CD4-positive, alpha-beta T cell treated with Interleukin-4 for 4 hours (primary cell): ENCODE results near the gene GNB5.
"Not testable (repeated sequence)": the region's sequence is repeated elsewhere in the genome, so short reads cannot be mapped to it uniquely, and the experiment has no call there.

ENCODE experiments used
- DNase-seq: peaks from one replicate; pipeline ENCODE4 v3.0.0-alpha.2; 2020

GNB5 gene

DNA sequence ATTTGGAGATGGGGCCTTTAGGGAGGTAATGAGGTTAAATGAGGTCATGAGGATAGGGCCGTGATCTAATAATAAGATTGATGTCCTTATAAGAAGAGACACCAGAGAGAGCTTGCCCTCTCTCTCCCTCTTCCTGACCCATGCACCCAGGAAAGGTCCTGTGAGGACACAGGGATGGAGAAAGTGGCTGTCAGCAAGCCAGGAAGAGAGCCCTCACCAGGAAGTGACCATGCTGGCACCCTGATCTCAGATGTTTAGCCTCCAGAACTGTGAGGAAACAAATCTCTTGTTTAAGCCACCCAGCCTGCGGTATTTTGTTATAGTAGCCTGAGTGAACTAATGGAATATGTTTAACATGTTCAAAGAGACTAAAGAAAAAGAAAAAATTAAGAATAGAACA, 15.3 kb upstream of the GNB5 start:
- DNase-seq, result no peak

DNA sequence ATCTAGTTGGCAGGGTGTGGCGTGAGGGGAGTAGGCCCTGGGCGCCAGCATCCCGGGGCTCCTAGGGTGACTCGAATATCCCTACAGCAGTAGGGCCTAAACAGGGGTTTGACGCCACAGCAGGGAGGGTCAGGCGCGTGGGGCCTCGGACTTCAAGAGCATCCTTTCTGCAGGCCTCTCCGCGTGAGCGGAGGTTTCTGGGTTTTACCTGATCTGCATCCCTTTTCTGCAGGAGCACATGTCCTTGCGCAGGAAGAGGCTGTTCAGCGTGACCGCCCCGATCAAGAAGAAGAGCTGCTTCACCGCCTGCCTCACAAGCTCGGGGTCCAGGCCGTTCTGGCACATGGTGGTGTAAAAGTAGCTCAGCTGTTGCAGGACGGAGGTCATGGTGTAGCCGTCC, 13.5 kb upstream of the GNB5 start:
- DNase-seq, result no peak

DNA sequence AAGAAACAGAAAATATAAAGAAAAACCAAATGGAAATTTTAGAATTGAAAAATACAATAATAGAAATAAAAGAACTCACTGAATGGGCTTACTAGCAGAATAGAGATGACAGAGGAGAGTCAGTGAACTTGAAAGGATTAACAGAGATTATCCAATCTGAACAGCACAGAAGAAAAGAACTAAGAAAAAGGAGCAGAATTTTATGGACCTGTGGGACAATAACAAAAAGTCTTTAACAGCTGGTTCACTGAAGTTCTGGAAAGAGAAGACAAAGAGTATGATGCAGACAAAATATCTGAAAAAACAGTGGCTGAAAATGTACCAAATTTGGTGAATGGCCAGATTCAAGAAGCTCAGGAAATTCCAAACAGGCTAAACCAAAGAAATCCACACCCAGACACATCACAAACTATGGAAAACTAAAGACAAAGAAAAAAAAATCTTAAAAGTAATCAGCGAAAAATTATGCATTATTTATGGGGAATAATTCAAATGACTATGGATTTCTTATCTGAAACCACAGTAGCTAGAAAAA, 9.7 kb upstream of the GNB5 start:
- DNase-seq, result no peak

DNA sequence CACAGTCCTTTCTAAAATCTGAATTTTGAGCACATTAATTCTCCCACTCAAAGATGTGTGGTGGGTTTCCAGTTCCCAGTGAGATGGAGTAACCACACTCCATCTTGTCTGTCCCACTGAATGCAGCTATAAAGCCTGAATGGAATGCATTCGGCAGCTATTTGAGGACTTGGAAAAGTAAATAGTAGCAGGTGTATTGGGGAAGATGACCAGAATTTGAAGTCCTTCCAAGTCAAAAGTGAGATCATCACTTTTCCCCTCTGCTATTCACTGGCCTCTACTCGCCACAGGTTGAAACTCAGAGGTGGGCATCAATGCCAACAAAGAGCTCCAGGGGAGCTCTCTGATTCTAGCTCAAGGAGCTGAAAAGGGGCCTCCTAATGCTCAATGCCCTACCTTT, 8.1 kb upstream of the GNB5 start:
- no peak for DNase-seq

DNA sequence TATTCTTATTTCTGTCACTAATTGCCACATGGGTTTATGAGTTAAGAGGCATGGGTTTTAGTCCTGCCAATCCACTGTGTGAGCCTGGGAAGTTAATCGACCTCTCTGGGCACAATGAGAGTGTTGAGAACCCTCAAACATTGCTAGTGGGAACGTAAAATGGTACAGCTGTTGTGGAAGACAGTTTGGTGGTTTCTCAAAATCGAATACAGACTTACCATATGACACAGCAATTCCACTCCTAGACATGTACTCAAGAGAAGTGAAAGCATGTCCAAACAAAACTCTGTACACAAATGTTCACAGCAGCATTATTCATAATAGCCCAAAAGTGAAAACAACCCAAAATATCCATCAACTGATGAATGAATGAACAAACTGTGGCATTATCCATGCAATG, 5.7 kb upstream of the GNB5 start:
- DNase-seq, result no peak

DNA sequence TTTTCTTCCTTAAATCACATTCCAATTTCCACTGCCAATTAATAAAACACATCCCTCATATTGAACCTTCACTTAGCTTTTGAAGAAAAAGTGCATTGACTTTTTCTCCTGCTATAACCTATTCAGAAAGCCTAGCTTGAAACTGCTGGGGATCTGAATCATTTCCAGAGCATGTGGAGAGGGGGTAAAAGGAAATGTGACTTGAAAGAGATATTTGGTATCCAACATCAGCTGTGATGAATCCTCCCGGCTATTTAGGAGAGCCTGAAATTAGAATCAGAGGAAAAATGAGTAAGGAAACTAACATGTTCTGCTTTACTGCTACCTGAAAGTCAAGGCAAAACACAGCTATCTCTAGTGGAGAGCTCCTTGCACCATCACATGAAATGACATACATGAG, 2.6 kb upstream of the GNB5 start:
- DNase-seq, result no peak

DNA sequence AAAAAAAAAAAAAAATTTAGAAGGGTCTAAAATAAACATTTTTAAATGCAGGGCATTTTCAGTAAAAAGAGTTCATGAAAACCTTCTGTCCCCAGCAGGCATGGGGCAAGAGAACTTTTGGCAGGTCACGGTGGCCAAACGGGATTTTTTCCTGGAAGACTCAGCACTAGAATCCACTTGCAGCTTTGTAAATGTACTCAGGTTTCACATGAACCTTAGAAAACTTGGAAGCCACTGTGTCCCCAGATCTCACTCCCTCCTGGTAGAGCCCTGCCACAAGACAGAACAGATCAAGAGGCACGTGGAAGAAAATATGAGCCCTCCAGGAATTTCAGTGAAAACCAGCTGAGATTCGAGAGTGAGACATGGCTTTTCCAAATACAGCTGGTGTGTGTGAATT, 2.1 kb upstream of the GNB5 start:
- no peak for DNase-seq

DNA sequence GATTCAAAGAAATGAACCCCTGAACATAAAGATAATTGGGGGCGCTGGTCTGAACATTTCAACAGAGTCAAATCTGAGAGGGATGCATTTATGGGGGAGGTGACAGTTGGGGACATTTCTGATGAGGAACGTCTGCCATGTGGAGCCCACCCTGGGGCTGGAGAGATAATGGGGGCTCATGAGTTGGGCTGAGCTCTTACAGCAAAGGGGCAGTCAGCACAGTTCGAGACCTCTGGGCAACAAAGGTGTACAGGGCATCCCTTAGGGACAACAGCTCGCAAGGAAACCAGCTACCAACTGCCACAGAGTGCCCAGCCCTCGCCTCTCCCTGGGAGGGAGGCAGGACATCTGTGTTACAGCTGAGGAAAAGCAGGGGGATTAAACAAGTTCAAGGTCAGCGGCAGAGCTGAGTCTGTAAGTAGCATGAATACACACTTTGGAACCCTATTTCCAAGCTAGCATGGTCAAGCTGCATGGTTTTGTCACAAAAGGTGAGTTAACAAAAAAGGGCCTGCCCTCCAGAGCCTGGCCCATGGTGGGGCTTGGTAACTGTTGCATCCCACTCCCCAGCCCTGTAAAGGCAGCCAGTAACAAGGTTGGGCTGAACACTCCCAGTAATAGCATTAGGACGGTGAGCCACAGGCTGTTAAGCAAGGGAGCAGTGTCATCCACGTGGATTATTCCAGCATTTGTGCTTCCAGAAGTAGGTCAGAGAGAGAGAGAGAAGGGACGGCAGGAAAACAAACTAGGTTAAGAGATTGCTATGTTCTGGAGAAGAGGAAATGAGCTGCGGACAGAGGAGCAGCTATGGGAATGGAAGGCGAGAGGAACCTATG, 4.3 kb downstream of the GNB5 start:
- no peak for DNase-seq

DNA sequence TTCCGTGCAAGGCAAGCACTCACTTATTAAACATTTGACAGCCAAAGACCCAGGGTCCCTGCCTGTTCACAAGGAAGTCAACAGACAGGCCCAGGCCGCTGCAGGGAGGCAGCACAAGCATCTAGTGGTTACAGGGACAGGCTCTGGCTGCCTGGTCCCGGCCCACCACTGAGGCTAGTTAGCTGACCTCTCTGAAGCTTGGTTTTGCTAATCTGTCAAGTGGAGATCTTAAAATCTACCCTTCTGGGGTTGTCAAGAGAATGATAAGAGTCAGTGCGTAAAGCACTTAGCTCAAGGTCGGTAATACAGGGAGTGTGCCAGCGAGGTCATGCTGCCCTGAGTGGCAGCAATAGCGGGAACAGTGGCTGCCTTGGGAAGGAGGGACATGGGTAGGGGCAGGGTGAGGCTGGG, 6.0 kb downstream of the GNB5 start:
- DNase-seq, result no peak

DNA sequence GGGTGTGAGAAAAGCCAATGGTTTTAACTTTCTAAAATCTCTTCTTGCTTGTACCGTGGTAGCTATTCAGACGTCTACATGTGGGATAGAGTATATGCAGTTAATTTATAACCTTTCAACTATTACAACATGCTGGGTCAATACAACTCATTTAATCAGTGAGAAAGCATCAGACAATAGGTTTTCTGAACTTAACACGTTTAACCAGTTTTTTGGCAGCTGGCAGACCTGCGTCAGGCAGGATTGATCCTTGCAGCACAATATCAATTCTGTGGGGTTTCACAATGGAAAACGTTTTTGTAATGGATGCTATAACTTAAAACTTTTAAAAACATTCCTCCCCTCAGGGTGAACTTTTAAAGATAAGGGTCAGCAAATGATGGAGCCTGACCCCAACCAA, 6.5 kb downstream of the GNB5 start:
- DNase-seq, result no peak

DNA sequence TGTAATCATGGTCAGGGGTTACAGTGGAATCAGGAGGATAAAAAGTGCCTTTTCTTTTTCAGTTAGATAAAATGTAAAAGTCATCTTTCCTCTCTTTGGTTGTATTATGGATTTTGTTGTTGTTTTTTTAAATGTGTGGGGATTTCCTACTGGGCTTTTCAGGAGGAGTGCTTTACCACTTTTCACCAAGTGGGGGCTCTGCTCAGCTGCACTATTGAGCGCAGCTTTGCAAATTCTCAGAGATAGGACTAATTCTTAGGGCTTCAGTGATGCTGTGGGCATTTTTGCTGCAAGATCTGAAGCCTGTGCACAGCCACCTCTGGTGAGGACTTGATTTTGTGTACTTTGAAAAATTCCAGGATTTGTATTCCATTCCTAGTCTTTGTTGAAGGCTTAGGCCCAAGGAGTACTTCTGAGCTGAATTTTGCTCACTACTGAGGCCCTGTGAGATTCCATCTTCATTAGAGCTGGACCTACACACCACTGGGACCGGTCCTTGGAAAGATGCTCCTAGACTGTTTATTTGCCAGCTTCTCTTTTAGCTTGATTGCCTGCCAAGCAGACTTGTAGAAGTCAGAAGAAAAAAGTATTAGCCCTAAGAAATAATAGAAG, 7.5 kb downstream of the GNB5 start:
- peak; percentile 29 for DNase-seq

DNA sequence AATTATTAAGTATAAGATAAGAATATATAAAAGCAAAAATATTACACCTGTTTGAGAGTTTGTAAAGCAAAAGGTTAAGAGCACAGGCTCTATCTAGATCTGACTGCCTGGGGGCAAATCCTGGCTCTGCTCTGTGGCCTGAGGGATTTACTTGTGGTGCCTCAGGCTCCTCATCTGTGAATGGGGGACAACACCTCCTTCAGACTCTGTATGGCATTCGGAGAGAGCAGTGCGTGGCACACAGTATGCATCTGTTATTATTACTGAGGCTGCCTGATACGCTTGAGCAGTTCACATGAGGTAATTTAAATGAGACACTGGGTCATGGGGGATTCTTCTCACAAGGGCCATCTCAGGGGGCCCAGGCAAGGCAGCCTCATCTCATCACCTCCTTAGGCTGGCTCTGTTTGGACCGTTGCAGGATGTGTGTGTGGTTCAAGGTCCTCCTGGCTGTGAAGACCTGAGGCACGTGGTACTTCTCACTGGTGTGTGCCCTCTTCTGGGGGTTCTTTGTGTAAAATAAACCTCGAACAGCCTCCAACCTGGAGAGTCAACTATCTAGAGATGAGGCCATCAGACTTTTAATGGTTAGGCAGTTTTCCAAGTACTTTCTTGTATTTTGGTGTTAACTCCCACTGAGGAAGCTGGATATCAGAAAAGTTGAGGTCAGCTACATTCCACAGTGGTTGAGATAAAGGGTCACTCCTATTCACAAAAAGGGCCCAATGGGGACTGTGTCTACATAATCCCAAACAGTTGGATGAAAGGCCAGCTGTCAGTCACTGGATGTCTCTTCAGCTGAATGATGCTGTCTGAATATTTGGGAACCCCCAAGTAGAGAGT, 9.0 kb downstream of the GNB5 start:
- no peak for DNase-seq

DNA sequence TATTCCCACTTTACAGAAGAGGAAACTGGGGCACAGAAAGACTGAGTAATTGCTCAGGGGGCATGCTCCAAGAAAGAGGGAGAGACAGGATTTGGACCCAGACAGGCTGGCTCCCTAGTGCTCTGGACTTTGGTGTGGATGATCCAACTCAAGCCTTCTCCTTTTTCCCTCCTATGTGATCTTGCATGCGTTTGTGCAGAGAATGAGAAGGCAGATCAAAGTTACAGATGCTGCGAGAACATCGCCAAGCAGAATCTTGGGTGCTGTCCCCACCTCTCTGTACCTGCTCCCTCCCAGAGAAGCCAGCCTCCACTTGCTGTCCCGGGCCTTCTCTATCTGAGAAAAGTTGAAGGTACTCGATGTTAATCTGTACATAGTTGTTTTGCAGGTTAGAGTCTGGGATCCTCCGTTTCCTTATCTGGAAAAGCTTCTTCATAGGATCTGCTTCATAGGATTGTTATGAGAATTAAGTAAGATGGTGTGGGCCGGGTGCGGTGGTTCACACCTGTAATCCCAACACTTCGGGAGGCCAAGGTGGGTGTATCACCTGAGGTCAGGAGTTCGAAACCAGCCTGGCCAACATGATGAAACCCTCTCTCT, 10.2 kb downstream of the GNB5 start:
- DNase-seq, result no peak

DNA sequence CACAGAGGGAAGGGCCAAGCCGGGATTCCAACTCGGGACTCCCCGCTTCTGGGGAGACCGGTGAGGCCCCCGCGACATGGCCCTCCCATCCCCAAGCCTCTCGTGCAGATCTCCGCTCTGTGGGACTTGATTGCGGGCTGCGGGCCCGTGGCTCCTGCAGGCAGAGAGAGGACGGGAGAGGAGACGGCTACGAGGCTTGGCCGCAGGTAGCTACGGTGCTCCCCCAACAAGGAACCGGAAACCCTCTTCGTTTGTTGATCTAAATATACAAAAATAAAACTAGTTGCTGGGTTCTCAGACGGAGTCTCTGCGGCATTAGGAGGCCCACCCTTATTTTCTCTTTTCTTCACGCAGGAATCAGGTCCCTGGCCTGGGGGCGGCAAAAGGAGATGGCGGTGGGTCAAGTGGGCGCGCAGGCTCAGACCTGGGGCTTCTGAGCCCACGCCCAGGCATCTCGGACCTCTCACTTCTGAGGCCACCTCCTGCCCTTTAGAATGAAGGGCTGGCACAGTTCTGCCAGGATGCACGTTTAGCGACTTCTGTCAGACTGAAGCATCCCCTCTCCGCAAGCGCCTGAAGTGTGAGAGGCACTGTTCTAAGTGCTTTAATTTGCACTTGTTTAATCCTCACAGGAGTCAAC, 10.9 kb downstream of the GNB5 start:
- DNase-seq, result peak; percentile 63

DNA sequence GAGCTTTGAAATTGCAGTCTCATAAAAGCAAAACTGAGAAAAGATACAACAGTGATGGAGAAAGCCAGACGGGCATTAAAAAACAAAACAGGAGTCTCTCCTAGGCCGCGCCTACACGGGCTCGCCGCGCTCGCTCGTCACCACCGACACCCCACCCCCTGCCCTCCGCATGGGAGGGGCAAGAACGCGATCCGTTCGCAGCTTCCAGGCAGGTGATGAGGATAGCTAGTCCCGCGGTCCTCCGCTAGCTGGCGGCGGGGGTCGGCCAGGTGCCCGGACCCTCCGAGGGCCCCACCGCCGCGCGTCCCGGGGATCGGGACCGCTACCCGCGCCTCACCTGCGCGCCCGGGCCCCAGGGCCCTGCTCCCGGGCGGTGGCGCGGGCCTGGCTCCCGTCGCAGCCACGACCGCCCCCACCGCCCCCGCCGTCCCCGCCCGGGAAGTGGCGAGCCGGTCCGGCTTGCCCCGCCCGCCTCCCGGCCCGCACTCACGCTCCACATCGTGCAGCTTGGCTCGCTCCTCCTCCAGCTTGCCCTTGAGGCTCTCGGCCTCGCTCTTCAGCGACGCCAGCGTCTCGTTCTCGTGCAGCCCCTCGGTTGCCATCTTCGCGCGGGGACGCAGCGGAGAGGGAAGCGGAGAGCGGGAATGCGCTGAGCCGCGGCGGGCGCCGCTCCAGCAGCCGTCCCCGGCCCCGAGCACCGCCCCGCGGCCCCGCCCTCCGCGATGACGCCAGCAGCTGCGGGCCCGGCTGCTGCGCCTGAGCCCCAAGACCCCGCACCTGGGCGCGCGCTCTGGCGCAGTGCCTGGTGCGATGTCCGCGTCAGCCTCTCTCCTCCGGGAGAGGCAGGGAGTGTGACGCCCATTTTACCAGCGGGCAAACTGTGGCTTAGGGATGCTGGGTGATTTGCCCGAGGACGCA, 11.7 kb downstream of the GNB5 start:
- peak; percentile 88 for DNase-seq

DNA sequence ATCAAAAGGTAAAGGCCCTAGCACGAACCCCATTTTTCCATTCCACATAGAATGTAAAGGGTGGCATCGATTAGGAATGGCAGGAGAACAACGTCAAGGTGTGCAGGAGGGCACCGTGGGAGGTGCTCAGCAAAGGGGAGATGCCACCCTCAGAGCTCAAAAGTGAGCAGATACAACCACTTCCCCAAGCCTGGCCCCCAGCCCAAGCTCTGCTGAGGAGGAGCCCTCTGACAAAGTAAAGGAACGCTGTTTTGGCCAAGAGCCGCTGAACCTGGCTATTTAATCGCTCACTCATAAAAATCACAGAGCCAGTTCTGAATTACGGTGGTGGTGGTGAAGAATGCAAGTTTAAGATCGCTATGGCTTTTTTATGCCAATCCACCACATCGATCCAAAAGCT, 12.4 kb downstream of the GNB5 start:
- no peak for DNase-seq

DNA sequence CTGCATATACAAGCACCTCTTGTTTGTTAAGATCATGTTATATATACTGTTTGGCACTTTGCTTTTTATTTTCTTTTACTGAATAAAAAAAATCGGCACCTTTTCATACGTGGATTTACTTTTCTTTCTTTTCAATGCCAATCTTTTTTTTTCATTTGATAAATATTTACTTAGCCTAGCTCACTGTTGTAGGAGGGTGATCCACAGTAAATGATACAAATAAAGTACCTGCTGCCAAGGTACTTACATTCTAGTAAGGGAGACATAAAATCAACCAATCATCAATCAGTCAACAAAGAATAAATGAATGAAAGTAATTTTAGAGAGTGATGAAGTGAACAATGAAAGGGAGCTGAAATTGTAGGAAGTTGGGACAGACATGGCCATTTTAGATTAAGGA, 18.3 kb downstream of the GNB5 start:
- no peak for DNase-seq

DNA sequence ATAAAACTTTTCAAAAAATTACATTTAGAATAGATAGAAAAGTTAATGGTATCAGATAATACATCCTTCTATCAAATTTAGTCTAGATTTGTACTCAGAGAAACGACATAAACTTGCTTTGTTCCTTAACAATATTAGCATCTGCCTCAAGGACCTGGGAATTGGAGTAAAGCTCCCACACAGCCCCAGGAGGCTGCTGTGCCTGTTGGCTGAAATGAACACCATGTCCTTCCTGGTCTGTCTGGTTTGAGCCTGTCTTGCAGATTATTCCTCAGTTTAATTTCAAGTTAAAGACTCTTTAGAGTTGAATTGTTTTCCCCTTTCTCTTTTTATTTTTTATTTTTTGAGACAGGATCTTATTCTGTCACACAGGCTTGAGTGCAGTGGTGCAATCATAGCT, 19.4 kb downstream of the GNB5 start:
- DNase-seq, result no peak

DNA sequence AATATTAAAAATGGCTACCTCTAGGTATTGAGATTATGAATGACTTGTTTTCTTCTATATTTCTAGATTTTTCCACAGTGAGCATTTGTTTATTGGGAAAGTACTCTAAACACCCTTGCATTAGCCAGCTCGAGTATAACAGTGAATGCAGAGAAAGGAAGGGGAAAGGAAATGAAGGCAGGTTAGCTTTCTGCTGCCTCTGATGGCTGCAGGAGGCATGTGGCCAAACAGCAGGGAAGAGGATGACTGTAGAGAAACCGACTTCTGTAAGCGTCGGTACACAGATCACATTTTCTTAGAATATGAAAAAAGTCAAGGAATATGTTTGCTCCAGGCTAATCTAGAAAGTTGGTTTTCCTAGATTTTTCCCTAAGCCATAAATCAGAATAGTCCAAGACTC, 19.8 kb downstream of the GNB5 start:
- DNase-seq, result no peak

DNA sequence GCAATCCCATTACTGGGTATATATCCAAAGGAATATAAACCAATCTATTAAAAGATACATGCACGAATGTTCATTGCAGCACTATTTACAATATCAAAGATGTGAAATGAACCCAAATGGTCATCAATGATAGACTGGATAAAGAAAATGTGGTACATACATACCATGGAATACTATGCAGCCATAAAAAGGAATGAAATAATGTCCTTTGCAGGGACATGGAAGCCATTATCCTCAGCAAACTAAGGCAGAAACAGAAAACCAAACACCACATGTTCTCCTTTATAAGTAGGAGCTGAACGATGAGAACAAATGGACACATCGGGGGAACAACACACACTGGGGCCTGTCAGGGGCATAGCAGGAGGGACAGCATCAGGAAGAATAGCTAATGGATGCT, 21.0 kb downstream of the GNB5 start:
- DNase-seq, result not testable (repeated sequence)

DNA sequence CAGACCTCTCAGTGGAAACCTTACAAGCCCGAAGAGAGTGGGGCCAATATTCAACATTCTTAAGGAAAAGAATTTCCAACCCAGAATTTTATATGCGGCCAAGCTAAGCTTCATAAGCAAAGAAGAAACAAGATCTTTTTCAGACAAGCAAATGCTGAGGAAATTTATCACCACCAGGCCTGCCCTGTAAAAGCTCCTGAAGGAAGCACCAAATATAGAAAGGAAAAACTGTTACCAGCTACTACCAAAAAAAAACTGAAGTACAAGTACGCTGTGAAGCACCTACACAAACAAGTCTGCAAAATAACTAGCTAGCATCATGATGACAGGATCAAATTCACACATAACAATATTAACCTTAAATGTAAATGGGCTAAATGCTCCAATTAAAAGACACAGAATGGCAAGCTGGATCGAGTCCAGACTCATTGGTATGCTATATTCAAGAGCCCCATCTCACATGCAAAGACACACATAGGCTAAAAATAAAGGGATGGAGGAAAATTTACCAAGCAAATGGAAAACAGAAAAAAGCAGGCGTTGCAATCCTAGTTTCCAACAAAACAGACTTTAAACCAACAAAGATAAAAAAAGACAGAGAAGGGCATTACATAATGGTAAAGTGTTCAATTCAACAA, 25.6 kb downstream of the GNB5 start:
- DNase-seq, result not testable (repeated sequence)
